Left colon (tissue), 2 donors: Measurements from ENCODE around the gene OR2AT4. TPM values are rescaled to one million over a fixed set of nuclear protein-coding genes. Genes with fewer than 3 reads are reported as not detected.

Source experiments
- ATAC-seq: fragments of 200-7000 bp; cut with Tn5 transposase; one replicate; pipeline ENCODE4 v1.9.1; 2020; ENCODE audit warnings: mild to moderate bottlenecking, moderate library complexity
- DNase-seq, 2 donors: peaks; one replicate each; pipeline ENCODE4 v3.0.0-alpha.2; 2020
- intact Hi-C, 2 donors: fragments of 100-400 bp; cut with DNase I in 1 of 2; cut with micrococcal nuclease in 1 of 2; formaldehyde crosslinking; loops; one replicate each; pipeline versions ENCODE4 v1.11.2 to v1.14.0; 2022; cut with DNase I, micrococcal nuclease
- total RNA-seq, 2 donors: library from RNA; stranded (reverse); fragmentation: NEBNext Ultra II Directional; extraction: Animal tissue kit (Norgen Biotek cat#: 25700); gene quantifications; one replicate each; pipeline ENCODE4 v1.2.1, GENCODE V29; 2021
- donor health status: DM: no; HTN: no; CAD: no.
- donor health status: DM: yes; HTN: yes; CAD: no.

The OR2AT4 gene
- total RNA-seq, 2 donors from 2014 or later = not detected

DNA sequence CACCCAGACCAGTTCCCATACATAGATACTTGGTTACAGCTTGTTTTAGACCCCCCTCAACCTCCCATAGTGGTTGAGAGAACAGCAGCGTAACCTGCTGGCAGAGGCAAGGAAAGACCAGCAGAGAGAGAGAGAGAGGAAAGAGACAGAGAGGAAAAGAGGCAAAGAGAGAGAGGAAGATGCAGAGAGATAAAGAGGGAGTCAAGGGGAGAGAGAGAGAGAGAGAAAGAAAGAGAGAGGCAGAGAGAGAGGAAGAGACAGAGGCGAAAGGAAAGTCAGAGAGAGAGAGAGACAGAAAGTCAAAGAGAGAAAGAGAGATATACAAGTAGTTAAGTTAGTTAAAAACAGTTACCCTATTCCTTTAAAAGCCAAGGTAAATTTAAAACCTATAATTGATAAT is 55.4 kb downstream of the OR2AT4 start:
- intact Hi-C loops = no loop called here
- no peak for ATAC-seq

DNA sequence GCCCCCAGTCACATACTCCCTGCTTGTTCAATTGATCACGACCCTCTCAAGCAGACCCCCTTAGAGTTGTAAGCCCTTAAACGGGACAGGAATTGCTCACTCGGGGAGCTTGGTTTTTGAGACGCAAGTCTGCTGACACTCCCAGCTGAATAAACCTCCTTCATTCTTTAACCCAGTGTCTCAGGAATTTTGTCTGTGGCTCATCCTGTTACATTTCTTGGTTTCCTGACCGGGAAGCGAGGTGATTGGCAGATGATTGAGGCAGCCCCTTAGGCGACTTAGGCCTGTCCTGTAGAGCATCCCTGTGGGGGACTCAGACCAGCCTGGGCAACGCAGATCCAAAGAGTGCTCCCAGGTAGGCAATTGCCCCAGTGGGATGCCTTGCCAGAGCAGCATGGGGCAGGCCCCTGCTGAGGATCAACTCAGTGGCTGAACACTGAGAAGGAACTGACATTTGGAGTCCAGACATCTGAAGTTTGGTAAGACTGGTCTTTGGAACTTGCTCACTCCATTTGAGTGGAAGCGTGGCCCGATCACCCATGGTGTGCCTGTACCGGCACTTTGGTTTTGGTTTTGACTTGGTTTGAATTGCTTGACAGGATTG is 56.4 kb downstream of the OR2AT4 start:
- intact Hi-C loops = no loop called here
- DNase-seq = no peak
- no peak for ATAC-seq

More for the DNA sequence above, 55.4 kb downstream of the OR2AT4 start:
- no peak for DNase-seq

DNA sequence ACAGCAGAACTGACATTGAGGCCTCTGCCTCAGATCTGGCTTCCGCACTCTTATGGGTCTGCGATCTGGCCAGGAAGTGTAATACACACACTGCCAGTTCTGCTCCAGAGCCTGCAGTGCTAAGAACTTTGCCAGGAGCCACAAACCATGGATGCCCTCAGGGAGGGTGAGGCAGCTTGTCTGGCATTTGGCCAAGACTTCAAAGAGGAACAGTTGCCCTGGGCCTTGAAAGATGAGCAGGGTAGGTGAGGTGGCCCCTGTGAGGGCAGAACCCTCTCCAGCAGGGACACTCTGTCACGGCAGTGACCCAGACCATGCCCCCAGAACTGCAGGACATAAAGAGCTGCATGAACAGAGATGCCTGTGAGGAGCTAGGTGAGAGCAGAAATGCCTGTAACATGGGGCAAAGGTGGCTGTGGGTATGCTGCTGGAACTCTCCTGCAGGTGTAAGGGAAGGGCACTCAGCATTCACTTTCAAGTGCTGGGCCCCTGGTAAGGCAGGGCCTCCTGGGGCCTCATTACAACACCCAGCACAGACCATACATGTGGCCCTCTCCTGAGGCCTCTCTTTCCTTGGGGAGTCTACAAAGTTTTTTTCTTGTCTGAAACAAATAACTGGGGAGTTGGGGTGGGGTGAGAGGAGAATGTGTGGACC is 60.6 kb downstream of the OR2AT4 start:
- ATAC-seq (peak; percentile 52), DNase-seq (no peak)
- intact Hi-C loops = no loop called here

DNA sequence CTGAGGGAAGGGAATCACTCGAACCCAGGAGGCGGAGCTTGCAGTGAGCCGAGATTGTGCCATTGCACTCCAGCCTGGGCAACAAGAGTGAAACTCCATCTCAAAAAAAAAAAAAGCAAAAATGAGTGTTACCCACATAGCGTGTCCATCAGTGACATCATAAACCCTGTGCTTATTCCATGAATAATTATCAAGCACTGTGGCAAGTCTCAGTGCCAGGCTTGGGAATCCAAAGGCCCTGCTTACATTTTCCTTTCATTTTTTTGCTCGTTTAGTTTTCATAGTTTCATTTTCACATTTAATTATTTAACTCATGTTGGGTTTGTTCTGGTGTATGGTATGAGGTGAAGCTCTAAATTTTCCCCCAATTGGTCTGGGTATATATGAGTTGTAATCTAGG is 61.4 kb downstream of the OR2AT4 start:
- intact Hi-C loops = no loop called here
- ATAC-seq = no peak
- no peak for DNase-seq

DNA sequence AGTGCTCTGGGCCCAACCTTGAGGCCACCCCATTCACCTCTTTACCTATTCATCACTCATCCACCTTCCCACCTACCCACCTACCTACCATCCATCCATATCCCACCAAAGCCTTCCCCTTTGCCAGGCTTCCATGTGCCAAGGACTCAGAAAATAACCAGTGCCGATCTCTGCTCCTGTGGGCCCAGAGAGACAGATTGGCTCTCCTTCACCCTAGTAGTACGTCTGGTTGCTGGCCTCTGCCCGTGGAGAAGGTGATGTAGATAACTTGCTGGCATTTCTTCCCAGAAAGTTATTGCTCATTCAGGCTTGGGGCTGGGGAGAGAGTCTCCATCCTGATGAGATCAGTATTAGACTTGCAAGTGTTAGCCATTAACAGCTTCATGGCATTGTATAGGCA is 62.8 kb downstream of the OR2AT4 start:
- no peak for DNase-seq
- intact Hi-C loops = loop anchor here in 1 of 2 donors (5.0 kb wide), 1 partner anchor 102 kb away; no protein-coding TSS in a partner anchor
- no peak for ATAC-seq

DNA sequence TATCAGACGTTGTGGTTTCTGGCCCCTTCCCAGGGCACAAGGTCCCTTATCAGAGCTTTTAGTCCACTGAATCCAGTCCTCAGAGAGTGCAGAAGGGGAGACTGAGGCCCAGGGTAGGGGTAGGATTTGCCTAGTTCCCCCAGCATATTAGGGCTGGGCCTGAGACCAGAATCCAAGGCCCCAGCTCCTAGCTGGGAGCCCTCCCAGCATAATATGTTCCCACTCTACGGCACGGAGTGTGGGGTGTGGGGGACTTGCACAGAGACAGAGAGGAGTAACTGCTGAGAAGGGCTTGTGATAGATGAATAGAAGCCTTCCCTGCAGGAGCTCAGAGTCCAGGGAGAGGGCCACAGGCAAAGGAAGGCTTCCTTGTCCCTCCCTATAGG is 64.1 kb downstream of the OR2AT4 start:
- ATAC-seq (no peak), DNase-seq (no peak)
- intact Hi-C loops = loop anchor here in 1 of 2 donors (5.0 kb wide), 1 partner anchor 100 kb away; no protein-coding TSS in a partner anchor

DNA sequence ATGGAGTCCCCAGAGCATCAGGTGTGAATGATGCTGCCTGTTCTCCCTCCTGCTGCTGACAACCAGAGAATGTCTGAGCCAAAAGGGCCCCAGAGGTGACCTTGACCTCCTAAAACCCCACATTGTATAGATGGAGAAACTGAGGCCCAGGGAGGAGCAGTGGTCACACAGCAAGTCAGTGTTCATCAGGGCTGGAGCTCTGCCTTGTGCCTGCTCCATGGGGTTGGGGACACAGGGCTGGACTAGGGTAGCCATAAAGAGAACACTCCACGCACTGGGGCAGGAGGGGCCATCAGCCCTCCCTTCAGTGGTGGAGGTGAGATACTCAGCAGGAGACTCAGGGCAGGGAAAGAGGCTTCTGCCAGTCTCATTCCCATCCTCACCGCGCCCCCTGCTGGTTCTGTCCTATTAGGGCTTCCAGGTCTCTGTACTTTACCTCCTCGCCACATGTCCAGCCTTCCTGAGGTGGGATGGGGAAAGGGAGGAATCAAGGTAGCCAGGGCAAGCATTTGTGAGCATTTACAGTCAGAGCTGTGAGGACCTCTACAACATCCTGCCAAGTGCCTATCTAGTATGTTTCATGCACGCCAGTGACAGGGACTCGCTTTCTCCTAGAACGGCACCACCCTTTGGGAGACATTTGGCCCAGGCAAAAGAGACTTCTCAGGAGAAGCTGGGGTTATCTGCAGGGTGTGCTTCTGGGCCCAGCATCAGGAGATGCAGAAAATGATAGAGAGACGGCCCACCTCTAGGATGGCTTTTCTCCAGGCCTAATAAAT is 64.7 kb downstream of the OR2AT4 start:
- intact Hi-C loops = loop anchor here in 1 of 2 donors (5.0 kb wide), 1 partner anchor 100 kb away; no protein-coding TSS in a partner anchor

More for the DNA sequence above, 64.7 kb downstream of the OR2AT4 start:
- peak; percentile 40 to 88 for DNase-seq
- ATAC-seq = peak; percentile 86

Other genes with a start within 250 kb of the OR2AT4 start
- 10 to 100 TPM in 1 of 2 donors, 1 to 10 TPM in 1; 5.7 to 20.8 TPM for gene XRRA1, start 147.8 kb downstream of the OR2AT4 start, total RNA-seq
- 100 to 1,000 TPM; 114 to 124 TPM for gene SPCS2, start 147.6 kb downstream of the OR2AT4 start, total RNA-seq
- gene NEU3, start 107.9 kb downstream of the OR2AT4 start, total RNA-seq = 1 to 10 TPM; 6.1 to 7.7 TPM
- 10 to 100 TPM; 65.9 to 71.5 TPM for gene SLCO2B1, start 54.2 kb upstream of the OR2AT4 start, total RNA-seq
- gene TPBGL, start 143.9 kb upstream of the OR2AT4 start, total RNA-seq = under 1 TPM in 1 of 2 donors, not detected in 1; 0.11 TPM